BLaER1 treated with 17β-estradiol and CSF1 and Interleukin-3, amounts not matched to agents 10 nM and 100 nM (cell line): ENCODE measurements around the gene POLG.

Experiments used
- H3K27ac ChIP-seq, 11 experiments: shearing (Covaris generic); formaldehyde crosslinking; 2 replicates each; pipeline ENCODE4 v1.8.1; 2022
- H3K27me3 ChIP-seq, 11 experiments: shearing (Covaris generic); formaldehyde crosslinking; 2 replicates each; pipeline ENCODE4 v1.8.1; 2022
- H3K36me3 ChIP-seq, 11 experiments: shearing (Covaris generic); formaldehyde crosslinking; 2 replicates each; pipeline ENCODE4 v1.8.1; 2022
- H3K4me1 ChIP-seq, 10 experiments: shearing (Covaris generic); formaldehyde crosslinking; 2 replicates each; pipeline ENCODE4 v1.8.1; 2022
- H3K4me2 ChIP-seq, 11 experiments: shearing (Covaris generic); formaldehyde crosslinking; 2 replicates each; pipeline ENCODE4 v1.8.1; 2022
- H3K4me3 ChIP-seq, 10 experiments: shearing (Covaris generic); formaldehyde crosslinking; 2 replicates each; pipeline ENCODE4 v1.8.1; 2022
- H3K9ac ChIP-seq, 11 experiments: shearing (Covaris generic); formaldehyde crosslinking; 2 replicates each; pipeline ENCODE4 v1.8.1; 2022
- H3K9me3 ChIP-seq, 11 experiments: shearing (Covaris generic); formaldehyde crosslinking; replicated peaks in 1 of 11; 2 replicates each; pipeline ENCODE4 v1.8.1; 2022
- H4K20me1 ChIP-seq, 11 experiments: shearing (Covaris generic); formaldehyde crosslinking; 2 replicates each; pipeline ENCODE4 v1.8.1; 2022
- Cebpa-rat ChIP-seq, 11 experiments: shearing (Covaris generic); IDR thresholded peaks; 2 replicates each; pipeline ENCODE4 v1.8.1; 2022

POLG gene

DNA sequence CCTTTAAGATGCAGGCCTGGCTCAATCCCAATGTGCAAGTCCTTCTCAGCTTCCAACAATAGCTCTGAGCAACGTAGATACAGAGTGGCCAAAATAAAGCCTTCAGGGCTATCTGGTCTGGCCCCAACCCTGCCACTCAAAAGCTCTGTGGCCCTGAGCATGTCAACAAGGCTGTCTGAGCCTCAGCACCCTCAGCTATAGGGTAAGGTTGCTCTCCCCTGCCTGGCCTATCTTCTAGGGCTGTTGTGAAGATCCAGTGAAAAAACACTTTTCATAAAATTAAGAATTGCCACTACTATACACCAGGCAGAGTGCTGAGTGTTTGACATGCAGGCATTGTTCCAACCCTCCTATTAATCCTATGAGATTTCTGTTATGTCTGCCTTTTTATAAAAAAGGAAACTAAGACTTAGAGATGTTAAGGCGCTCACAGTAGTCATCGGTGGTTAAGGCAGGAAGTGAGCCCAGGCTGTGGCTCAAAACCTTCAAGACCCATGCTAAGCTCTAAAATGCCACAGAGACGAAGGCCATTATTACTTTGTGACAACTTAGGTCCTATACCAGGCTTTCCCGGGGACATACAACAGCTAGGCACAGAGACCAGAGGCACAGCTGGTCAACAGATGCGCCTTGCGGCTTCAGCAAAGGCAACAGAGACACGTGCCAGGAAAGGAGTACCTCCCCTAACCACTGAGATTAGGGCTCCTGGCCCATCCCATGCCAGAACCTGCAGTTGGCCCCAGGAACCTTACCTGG lies 5.1 kb downstream of the POLG start:
- peaks cover 84 to 93% (median 87%) of the 10 kb centered on the region in 11 experiments for H3K36me3 ChIP-seq
- peak overlapping the region; percentile 53 to 97 (median 81) for H3K4me2 ChIP-seq

DNA sequence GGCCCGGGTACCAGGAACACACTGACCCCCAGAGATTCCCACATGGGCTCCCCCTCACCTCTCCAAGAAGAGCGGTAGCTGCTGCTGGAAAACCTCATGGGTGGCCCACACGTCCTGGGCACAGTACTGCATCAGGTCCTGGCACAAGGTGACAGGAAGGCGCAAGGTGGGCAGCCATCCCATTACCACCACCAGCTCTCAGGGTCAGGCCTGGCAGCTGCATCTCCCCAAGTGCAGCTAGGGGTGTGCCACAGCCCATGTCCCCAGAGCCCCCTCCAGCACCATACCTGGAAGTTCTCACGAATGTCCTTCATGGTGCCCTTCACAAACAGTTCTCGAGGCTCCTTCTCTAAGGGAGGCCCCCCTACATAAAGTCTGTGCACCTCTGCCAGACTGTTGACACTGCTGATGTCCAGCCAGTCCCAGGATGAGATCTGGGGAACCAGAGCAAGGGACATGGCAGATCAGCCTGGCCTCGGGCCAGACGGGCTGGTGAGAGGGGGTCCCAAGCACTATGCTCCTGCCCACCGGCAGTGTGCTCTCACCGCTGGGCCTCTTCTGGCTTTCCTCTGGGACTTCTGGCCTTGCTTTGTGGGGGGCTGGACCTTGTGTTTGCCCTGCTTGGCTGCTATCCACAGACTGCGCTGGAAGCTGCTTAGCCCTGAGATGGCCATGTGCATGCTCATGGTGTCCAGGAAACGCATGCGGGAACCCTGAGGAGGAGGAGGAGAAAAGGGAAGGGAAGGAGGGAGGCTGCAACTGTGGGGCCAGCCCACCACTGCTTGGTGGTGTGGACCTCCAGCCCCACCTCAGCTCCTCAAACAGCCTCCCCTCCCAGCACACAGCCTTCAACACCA lies 6.0 kb downstream of the POLG start:
- peaks cover 93 to 100% (median 96%) of the 10 kb centered on the region in 11 experiments for H4K20me1 ChIP-seq
- peaks cover 49 to 89% (median 74%) of the 10 kb centered on the region in 10 experiments for H3K4me1 ChIP-seq
- H3K27me3 ChIP-seq = no peaks in the 10 kb centered on the region
- H3K4me3 ChIP-seq = no peak overlapping the region
- H3K27ac ChIP-seq = no peak overlapping the region
- peaks cover 92 to 100% (median 95%) of the 10 kb centered on the region in 11 experiments for H3K36me3 ChIP-seq
- H3K9me3 ChIP-seq = no peaks in the 10 kb centered on the region
- 0 out of 22 replicates have a peak overlapping the region, but pooled peaks of 3 of the 11 experiments have one; percentile 15 to 33 (median 30) for H3K9ac ChIP-seq
- no peak for TF ChIP-seq Cebpa-rat (IDR thresholded peaks at IDR 0.05)
- H3K4me2 ChIP-seq = peak overlapping the region in 4 of 11 experiments; percentile 81 to 97 (median 88); a peak in 6 of 22 replicates

More for the DNA sequence above, 5.1 kb downstream of the POLG start:
- TF ChIP-seq Cebpa-rat (IDR thresholded peaks at IDR 0.05) = no peak
- peak overlapping the region in 8 of 11 experiments; percentile 11 to 66 (median 38); a peak in 10 of 22 replicates for H3K9ac ChIP-seq
- H3K27me3 ChIP-seq = no peaks in the 10 kb centered on the region
- peaks cover 90 to 99% (median 96%) of the 10 kb centered on the region in 11 experiments for H4K20me1 ChIP-seq
- peak overlapping the region in 7 of 11 experiments; percentile 18 to 45 (median 26); a peak in 7 of 22 replicates for H3K27ac ChIP-seq
- no peaks in the 10 kb centered on the region for H3K9me3 ChIP-seq
- peaks cover 50 to 84% (median 68%) of the 10 kb centered on the region in 10 experiments for H3K4me1 ChIP-seq
- H3K4me3 ChIP-seq = peak overlapping the region in 6 of 10 experiments; percentile 7 to 31 (median 18); a peak in 4 of 20 replicates

DNA sequence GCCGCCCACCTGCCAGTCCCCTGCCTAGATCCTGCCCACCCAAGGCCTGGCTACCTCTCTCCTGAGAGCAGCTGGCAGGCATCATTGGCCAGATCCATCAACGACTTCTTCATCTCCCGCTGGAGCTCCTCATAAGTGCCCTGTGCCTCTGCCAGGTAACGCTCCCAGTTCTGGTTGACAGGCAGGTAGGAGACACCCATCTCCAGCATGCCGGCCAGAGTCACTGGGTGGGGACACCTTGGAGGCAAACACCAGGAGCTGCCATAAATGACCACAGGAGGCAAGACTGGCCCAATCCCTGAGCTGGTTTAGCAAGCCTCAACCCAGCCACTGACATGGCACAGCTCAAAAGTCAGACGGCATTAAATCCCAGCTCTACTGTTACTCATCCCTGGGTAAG lies 7.5 kb downstream of the POLG start:
- H4K20me1 ChIP-seq = peaks cover 95 to 100% (median 98%) of the 10 kb centered on the region in 11 experiments
- no peak for TF ChIP-seq Cebpa-rat (IDR thresholded peaks at IDR 0.05)
- peaks cover 97 to 100% (median 98%) of the 10 kb centered on the region in 11 experiments for H3K36me3 ChIP-seq

DNA sequence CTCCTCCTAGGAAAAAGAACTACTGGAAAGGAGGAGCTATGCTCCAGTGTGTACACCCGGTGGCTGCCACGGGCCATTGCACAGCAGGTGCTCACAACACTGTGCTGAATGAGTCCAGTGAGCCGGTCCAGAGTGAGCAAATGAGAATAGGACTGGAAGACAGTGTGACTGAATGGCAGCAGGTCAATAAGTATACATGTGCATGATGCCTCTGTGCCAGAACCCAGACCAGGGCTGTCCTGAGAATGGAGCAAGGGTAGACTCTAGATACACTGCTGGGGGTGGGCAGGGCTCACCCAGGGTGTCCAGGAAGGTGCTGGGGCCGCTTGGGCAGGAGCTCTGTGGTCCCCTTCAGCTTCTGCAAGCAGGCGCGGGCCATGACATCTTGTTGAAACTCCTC lies 8.3 kb downstream of the POLG start:
- no peak overlapping the region for H3K27ac ChIP-seq
- peak overlapping the region in 1 of 11 experiments; percentile 1; a peak in 1 of 22 replicates for H3K4me2 ChIP-seq
- no peak for TF ChIP-seq Cebpa-rat (IDR thresholded peaks at IDR 0.05)
- H3K4me3 ChIP-seq = no peak overlapping the region
- 0 out of 22 replicates have a peak overlapping the region, but pooled peaks of 1 of the 11 experiments have one; percentile 25 for H3K9ac ChIP-seq
- H3K4me1 ChIP-seq = peaks cover 28 to 70% (median 55%) of the 10 kb centered on the region in 10 experiments
- peaks cover 97 to 100% (median 98%) of the 10 kb centered on the region in 11 experiments for H3K36me3 ChIP-seq
- H3K9me3 ChIP-seq = no peaks in the 10 kb centered on the region
- peaks cover 95 to 100% (median 98%) of the 10 kb centered on the region in 11 experiments for H4K20me1 ChIP-seq
- no peaks in the 10 kb centered on the region for H3K27me3 ChIP-seq

More for the DNA sequence above, 7.5 kb downstream of the POLG start:
- no peaks in the 10 kb centered on the region for H3K9me3 ChIP-seq
- H3K4me1 ChIP-seq = peaks cover 36 to 78% (median 63%) of the 10 kb centered on the region in 10 experiments
- no peak overlapping the region for H3K4me2 ChIP-seq
- no peak overlapping the region for H3K9ac ChIP-seq
- no peak overlapping the region for H3K27ac ChIP-seq
- H3K27me3 ChIP-seq = no peaks in the 10 kb centered on the region
- H3K4me3 ChIP-seq = no peak overlapping the region

DNA sequence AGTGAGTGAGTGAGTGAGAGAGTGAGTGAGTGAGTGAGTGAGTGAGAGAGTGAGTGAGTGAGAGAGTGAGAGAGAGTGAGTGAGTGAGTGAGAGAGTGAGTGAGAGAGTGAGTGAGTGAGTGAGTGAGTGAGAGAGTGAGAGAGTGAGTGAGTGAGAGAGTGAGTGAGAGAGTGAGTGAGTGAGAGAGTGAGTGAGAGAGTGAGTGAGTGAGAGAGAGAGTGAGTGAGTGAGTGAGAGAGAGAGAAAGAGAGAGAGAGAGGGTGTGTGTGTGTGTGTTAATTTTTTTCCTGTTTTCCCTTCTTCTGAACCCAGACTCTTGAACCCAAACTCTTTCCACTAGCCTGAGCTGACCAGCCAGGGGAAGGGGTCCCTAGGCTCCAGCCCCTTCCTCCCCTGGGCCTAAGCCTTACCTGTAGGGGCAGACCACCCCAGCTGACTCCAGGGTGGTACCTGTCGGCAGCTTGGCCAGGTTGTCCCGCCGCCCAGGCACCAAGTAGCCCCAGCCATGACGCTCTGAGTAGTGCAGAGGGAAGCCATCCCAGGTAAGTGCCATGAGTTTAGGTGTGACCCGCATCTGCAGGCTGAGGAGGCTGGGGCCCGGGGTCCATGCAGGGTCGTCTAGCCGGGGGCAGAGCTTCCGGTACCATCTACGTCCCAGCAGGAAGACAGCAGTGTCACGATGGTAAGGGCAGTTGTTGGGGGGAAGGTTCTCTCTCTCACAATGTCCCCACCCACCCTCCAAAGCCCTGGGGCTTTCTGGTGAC lies 9.4 kb downstream of the POLG start:
- H3K27ac ChIP-seq = no peak overlapping the region
- no peak for TF ChIP-seq Cebpa-rat (IDR thresholded peaks at IDR 0.05)
- H3K4me2 ChIP-seq = peak overlapping the region in 4 of 11 experiments; percentile 3 to 54 (median 24); a peak in 3 of 22 replicates
- peaks cover 97 to 100% (median 98%) of the 10 kb centered on the region in 11 experiments for H3K36me3 ChIP-seq
- no peaks in the 10 kb centered on the region for H3K9me3 ChIP-seq
- H3K4me3 ChIP-seq = no peak overlapping the region
- H3K4me1 ChIP-seq = peaks cover 18 to 59% (median 46%) of the 10 kb centered on the region in 10 experiments
- no peak overlapping the region for H3K9ac ChIP-seq
- H3K27me3 ChIP-seq = no peaks in the 10 kb centered on the region
- peaks cover 95 to 100% (median 98%) of the 10 kb centered on the region in 11 experiments for H4K20me1 ChIP-seq

DNA sequence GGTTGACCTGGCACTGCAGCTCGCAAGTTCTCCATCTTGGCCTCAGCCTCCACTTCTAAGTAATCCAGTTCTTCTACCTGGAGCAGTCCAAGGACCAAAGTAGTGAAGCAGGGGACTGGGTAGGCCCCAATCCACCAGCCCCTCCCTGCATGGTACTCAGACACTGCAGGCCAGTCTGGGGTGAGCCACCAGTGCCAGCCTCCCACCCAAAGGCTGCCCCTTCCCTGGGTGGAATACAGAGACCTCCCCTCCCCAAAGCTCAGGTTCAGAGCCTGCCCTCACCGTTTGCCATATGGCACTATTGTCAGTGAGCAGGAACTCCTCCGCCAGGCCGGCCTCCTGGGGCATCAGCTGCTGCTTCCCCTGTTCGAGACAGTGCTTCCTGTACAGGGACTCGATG lies 10.8 kb downstream of the POLG start:
- peak overlapping the region in 8 of 11 experiments; percentile 7 to 61 (median 46); a peak in 7 of 22 replicates for H3K9ac ChIP-seq
- H3K4me3 ChIP-seq = no peak overlapping the region
- peak overlapping the region in 8 of 11 experiments; percentile 0 to 49 (median 32); a peak in 12 of 22 replicates for H3K27ac ChIP-seq
- peaks cover 4 to 56% (median 38%) of the 10 kb centered on the region in 10 experiments; a peak in 17 of 20 replicates for H3K4me1 ChIP-seq
- no peak for TF ChIP-seq Cebpa-rat (IDR thresholded peaks at IDR 0.05)
- H4K20me1 ChIP-seq = peaks cover 95 to 100% (median 98%) of the 10 kb centered on the region in 11 experiments
- no peaks in the 10 kb centered on the region for H3K9me3 ChIP-seq
- no peaks in the 10 kb centered on the region for H3K27me3 ChIP-seq
- H3K4me2 ChIP-seq = peak overlapping the region in 6 of 11 experiments; percentile 6 to 54 (median 43); a peak in 10 of 22 replicates
- peaks cover 97 to 100% (median 98%) of the 10 kb centered on the region in 11 experiments for H3K36me3 ChIP-seq

DNA sequence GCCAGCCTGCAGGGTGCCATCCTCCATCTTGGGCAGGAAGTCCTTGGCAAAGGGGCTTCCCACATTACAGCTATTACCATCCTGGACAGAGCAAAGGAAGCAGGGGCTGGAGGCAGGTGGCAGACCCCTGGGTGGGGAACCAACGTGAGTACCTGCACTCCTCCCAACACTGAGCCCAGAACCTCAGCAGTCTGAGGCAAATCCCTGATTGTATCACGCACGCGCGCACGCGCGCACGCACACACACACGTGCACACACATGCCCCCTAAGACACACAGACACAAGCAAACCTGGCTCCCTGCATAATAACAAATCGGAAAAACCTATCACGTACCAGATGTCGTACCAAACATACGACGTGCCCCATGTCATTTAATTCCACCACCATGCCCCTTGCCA lies 11.8 kb downstream of the POLG start:
- Histone ChIP-seq H3K27ac (no peak overlapping the region), H3K4me3 (no peak overlapping the region), H3K4me2 (no peak overlapping the region), H3K27me3 (no peaks in the 10 kb centered on the region), H3K4me1 (peaks cover 0 to 51% (median 34%) of the 10 kb centered on the region in 10 experiments; a peak in 17 of 20 replicates), H4K20me1 (peaks cover 95 to 100% (median 97%) of the 10 kb centered on the region in 11 experiments), H3K36me3 (peaks cover 97 to 100% (median 98%) of the 10 kb centered on the region in 11 experiments), H3K9me3 (no peaks in the 10 kb centered on the region), H3K9ac (no peak overlapping the region)
- TF ChIP-seq Cebpa-rat (IDR thresholded peaks at IDR 0.05) = no peak
